ENCODE data around the gene P2RX1.
A peak's percentile ranks its signal among the peaks of the same experiment; 100 is the strongest.
"Not testable (repeated sequence)": the region's sequence is repeated elsewhere in the genome, so short reads cannot be mapped to it uniquely, and the experiment has no call there.

The P2RX1 gene

DNA sequence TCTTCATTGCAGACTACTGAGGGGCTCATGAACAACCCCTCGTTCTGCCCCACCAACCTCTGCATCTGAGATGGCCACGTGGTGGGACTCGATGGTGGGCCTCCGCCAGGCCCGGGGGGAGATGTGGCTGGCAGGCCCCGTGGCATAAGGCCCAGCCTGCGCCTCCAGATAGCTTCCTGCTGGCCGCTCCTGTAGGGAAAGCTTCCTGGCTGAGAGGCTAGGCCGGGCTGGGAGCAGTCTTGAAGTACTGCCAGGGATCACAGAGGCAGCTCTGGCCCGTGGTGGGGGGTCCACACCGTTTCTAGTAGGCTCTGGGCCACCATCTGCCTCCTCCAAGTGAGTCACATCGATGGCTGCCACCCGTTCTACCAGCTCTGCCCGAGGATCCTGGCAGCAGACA lies 31.0 kb downstream of the P2RX1 start:
- DNase-seq: no peak

- DNase-seq: no peak
Observed at GRCh38 chr17:3884188-3884587, 32.1 kb downstream of the P2RX1 start.

- no peak for DNase-seq
Observed at GRCh38 chr17:3882276-3882675, 34.0 kb downstream of the P2RX1 start.

DNA sequence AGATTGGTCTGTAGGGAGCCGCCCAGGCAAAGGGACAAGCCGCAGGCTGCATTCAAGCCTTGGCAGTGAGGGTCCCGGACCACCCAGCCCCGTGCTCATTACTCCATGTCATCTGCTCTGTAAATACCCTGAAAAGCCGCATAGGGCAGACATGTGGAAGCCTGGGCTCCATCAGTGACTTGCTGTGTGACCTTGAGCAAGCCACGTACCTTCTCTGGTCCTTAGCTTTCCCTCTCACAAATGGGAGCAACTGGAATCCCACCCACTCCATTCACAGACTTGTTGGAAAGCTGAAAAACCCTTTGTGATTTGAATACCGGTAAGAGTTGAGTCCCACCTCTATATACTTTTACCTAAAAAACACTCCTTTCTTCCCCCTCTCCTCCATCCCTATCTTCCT lies 35.3 kb downstream of the P2RX1 start:
- no peak for DNase-seq

- no peak for DNase-seq
Observed at GRCh38 chr17:3879591-3880417, 36.5 kb downstream of the P2RX1 start.

DNA sequence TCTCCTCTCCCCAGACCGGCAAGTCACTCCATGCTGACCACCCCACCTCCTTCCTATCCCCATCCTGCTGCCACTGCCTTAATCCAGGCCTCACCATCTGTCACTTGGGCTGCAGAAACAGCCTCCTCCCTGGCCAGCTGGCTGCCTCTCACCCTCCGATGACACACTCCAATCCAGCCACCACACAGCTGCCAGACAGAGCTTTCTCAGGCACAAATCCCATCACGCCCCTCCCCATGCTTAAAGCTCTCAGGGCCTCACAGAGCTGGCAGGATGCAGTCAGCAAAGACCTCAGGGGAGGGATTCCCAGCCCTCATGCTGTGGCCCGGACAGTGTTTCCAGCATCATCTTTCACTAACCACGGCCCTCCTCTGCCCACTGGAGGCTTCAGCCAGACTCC lies 37.1 kb downstream of the P2RX1 start:
- peak; percentile 86 for DNase-seq

DNA sequence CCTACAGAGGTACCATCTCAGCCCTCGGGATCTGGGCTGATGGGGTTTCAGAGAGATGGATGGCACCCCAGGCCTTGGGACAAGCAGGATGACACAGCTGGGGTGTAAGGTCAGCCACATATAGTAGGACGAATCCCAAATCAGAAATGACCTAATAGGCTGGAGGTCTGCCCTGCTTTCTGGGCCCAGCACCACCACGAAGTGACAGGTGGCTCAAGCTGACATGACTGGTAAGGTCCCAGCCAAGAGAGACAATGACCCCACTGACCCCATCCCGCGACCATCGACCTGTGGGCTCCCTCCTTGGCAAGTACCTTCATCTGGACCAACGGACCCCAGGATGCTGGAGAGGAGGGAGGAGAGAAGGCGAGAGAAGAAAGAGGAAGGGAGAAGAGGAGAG lies 39.0 kb downstream of the P2RX1 start:
- no peak for DNase-seq

DNA sequence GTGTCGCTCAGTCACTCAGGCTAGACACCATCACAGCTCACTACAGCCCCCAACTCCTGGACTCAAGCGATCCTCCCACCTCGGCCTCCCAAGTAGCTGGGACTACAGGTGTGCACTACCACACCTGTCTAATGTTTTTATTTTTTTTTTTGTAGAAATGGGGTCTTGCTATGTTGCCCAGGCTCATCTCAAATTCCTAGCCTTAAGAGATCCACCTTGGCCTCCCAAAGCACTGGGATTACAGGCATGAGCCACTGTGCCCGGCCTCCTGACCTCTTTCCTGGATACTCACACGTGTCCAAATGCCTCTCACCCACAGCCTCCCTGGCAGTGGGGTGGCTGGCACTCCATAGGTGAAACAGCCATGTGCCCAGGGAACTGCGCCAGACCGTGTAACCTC lies 40.9 kb downstream of the P2RX1 start:
- DNase-seq: no peak

DNA sequence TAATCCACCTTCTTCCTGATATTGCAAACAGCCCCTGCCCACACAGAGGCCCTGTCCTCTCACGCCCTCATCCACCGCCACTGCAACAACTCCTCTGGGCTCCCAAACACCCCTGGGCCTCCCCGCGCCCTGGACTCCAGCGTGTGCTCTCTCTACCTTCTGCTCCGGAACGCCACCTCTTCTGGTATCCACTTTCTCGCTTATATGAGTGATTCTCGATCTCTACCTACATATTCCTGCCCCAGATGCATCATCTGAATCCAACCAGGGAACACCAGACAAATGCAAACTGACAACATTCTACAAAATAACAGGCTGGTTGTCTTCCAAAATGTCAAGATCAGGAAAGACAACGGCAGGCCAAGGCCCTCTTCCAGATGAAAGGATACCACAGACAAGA lies 42.4 kb downstream of the P2RX1 start:
- no peak for DNase-seq

- DNase-seq: no peak
Observed at GRCh38 chr17:3870871-3871306, 45.4 kb downstream of the P2RX1 start.

DNA sequence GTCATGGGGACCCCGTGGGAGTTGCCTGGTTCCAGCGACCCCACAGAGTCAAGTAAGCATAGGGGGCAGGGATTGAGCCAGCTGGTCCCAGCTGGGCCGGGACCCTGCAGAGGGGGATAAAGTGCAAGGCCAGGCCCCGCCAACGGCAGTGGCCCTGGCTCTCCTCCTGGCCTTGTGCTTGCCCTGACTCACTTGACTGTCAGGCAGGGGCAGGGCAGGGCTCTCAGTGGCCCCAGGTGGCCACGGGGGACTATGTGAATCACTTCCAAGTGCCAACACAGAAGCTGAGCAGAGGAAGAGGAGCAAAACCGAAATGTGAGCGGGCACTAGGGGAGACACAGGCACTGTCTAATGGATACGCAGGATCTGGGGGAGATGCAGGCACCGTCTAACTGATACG lies 48.7 kb downstream of the P2RX1 start:
- no peak for DNase-seq

GRCh38 chr17:3867106-3867505 lies 49.2 kb downstream of the P2RX1 start:
- no peak for DNase-seq

- peak; percentile 64 for DNase-seq
Observed at GRCh38 chr17:3866276-3866675, 50.0 kb downstream of the P2RX1 start.

DNA sequence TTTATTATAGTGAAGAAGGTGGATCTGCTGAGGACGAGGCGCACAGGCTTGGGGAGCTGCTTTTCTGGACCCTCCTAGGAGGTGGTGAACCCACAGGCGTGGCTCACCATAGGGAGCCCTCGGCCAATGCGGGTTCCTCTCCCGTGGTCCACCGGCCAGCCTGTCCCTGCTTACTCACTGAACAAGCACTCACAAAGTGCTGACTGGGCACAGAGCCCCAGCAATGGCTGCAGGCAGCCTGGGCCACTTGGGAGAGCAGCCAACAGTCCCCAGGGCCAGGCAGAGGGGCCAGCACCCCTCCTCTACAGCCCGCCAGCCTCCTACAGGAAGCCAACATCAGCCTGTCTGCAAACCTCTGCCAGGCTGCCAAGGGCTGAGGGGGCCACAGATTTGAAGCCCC lies 51.1 kb downstream of the P2RX1 start:
- no peak for DNase-seq

- DNase-seq: no peak
Observed at GRCh38 chr17:3864534-3864933, 51.7 kb downstream of the P2RX1 start.

- DNase-seq: no peak
Observed at GRCh38 chr17:3861761-3862681, 54.2 kb downstream of the P2RX1 start.

GRCh38 chr17:3860939-3861700 lies 55.1 kb downstream of the P2RX1 start:
- DNase-seq: no peak

DNA sequence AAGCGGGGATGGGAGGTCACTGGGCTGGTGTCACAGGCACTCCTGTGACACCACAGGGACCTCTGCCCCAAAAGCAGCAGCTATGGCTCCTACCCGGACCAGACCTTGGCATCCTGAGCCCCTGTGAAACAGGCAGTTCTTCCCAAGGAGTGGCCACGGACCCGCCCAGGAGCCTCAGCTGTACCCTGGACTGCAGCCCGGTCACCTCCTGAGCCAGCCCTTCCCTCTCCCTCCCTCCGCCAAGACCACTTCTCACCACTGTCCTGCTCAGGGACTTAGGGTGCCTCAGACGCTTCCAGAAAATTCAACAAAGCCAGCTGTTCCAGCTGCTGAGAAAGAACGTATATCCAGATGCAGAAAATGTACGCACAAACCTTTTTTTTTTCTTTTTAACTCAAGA lies 56.3 kb downstream of the P2RX1 start:
- DNase-seq: peak; percentile 84

- DNase-seq: no peak
Observed at GRCh38 chr17:3857261-3858105, 58.8 kb downstream of the P2RX1 start.

DNA sequence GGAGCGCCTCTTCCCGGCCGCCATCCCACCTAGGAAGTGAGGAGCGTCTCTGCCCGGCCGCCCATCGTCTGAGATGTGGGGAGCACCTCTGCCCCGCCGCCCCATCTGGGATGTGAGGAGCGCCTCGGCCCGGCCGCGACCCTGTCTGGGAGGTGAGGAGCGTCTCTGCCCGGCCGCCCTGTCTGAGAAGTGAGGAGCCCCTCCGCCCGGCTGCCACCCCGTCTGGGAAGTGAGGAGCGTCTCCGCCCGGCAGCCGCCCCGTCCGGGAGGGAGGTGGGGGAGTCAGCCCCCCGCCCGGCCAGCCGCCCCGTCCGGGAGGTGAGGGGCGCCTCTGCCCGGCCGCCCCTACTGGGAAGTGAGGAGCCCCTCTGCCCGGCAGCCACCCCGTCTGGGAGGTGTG lies 62.1 kb downstream of the P2RX1 start:
- not testable (repeated sequence) for DNase-seq

DNA sequence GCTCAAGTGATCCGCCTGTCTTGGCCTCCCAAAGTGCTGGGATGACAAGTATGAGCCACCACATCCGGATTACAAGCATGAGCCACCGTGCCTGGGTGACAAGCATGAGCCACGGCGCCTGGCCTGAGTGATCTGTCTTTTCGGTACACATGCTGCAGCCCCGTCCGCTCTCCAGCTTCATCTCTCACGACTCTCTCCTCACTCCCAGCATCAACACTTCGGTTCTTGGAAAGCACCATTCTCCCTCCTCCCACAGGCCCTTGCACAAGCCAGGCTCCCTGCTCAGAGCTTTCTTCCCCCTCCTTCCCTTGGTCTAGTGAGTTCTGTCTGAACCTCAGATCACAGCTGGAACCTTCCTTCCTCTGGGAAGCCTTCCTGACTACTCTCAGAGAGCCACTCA lies 63.7 kb downstream of the P2RX1 start:
- DNase-seq: no peak

DNA sequence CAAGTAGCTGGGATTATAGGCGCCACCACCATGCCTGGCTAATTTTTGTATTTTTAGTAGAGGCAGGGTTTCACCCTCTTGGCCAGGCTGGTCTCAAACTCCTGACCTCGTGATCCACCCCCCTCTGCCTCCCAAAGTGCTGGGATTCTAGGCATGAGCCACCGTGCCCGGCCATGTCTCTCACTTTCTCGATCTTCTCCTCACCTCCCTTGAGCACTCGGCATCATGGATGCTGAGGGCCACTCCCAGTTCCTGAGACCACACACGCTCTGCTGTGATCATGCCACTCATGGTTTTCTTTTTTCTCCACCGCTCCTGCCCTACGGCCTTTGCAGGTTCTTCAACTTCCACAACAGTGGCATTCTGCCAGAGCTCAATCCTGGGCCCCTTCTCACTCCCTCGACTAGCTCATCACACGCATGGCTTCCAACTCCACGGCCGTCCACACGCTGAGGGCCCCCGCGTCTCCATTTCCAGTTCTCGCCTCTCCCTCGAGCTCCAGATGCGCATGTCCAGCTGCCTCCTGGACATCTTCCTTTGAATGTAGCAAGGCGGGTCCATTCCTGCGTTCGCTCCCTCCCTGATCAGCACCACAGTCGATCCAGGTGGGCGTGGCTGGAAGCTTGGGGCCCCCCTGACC lies 64.7 kb downstream of the P2RX1 start:
- DNase-seq: no peak
